Erythroblast (primary cell): Measurements from ENCODE around the gene YPEL3.

ENCODE experiments used
- GATA1 ChIP-seq: IDR thresholded peaks from 2 replicates; pipeline ENCODE4 v1.6.1; 2011; ENCODE audit warnings: low read depth, mild to moderate bottlenecking, control low read depth, low read length, moderate library complexity
- POLR2A ChIP-seq: IDR thresholded peaks from 2 replicates; pipeline ENCODE4 v1.6.1; 2011; ENCODE audit warnings: mild to moderate bottlenecking, low read length

- TF ChIP-seq POLR2A (no peak), GATA1 (no peak)
Measured at GRCh38 chr16:30095166-30096078, 591 bp downstream of the YPEL3 start.
